Activated CD8-positive, alpha-beta memory T cell treated with anti-CD3 and anti-CD28 coated beads, Interleukin-2, amount 50 U/mL, for 1 hour (primary cell): ENCODE data around the gene TMEM213.

ENCODE experiments used
- DNase-seq: peaks from one replicate; pipeline ENCODE4 v3.0.0-alpha.2; 2020; ENCODE audit errors: extremely low read depth

Gene TMEM213

DNA sequence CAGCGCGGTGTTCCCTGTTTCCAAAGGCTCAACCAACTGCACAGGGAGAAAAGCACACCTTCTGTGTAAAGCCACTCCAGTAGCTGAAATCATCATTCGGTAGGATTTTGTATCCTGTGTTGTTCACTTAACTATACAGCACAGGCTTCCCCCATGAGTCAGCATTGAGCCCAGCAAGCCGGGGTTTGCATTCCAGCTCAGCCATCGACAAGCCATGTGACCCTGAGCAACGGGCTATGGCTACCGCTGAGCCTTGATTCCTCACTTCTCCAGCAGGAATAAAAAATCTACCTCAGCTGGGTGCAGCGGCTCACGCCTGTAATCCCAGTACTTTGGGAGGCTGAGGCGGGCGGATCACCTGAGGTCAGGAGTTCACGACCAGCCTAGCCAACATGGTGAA, 44.3 kb downstream of the TMEM213 start:
- no peak for DNase-seq

DNA sequence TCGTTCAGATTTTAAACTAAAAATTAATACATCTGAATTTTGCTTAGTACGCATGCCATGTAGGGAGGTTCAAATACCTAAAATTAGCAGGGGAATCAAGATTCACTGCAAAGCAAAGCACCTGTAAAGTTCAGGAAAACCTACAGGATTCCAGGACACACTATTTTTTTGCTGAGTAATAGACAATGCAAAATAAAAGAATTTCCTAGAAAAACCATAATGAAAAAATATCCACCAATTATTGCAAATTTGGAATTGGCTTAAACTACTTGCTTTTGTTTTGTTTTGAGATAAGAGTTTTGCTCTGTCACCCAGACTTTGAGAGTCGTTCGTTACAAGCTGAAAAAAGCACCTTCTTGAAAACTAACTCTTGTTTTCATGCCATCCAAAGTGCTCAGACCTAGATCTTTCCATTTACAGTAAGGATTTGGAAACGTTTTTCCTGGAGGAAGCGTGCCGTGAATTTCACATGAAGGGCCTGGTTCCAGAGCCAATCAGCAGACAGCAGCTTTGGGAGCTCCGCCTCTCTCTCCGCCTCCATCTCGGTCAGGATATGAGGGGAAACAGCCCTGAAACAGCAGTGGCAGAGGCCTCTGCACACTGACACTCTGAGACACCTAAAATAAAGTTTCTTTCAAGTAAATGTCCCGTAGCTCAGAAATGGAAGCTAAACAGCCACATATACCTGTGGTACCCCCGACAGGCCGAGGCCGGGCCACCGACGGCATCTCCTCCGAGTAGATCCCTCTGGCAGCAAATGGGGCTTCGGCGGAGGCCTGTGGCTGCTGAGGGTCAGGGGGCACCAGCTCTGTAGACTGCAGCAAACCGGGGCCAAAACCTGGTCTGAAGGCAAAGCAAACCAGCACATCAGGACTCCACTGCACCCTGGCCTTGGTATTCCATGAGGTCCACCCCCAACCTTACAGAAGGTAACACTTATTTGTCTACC, 46.1 kb downstream of the TMEM213 start:
- DNase-seq, result no peak

- DNase-seq, result no peak
These were observed 47.9 kb downstream of the TMEM213 start for GRCh38 chr7:138845711-138846110.

GRCh38 chr7:138848056-138848980, 50.5 kb downstream of the TMEM213 start:
- no peak for DNase-seq

GRCh38 chr7:138849701-138850100, 51.9 kb downstream of the TMEM213 start:
- no peak for DNase-seq

- DNase-seq, result no peak
These were observed 54.7 kb downstream of the TMEM213 start for GRCh38 chr7:138852469-138852868.

GRCh38 chr7:138853448-138853847, 55.7 kb downstream of the TMEM213 start:
- DNase-seq, result no peak

- no peak for DNase-seq
These were observed 56.4 kb downstream of the TMEM213 start for GRCh38 chr7:138854115-138854645.

DNA sequence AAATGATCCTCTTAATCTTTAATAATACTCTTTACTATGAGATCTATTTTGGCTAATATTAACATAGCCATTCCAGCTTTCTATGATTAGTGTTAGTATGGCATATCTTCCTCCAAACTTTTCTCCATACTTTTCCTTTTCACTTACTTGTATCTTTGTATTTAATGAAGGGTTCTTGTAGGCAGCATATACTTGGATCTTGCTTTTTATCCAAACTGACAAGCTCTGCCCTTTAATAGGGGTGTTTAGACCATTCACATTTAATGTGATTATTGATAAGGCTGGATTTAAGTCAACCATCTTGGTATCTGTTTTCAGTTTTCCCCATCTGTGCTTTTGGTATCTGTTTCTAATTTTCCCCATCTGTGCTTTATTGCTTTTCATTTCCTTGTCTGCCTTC, 59.9 kb downstream of the TMEM213 start:
- no peak for DNase-seq

GRCh38 chr7:138861051-138861450, 63.3 kb downstream of the TMEM213 start:
- no peak for DNase-seq

DNA sequence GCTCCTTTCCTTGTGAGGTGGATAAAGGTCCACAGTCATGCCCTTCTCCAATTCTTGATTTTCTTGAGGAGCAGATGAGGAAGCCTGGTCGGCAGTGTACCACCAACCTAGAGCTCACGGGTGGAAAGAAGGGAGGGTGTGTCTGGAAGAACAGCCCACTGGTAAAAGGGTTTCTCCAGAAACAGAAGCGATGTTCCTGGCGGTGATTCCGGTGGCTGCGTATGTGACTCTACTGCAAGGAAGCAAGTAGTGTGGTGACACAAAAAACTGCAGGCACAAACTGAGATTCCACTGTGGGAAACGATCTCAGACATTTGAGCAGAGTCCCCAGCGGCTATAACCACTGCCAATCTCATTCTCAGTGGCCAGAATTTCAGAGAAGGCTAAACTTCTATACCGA, 66.1 kb downstream of the TMEM213 start:
- DNase-seq, result no peak

- no peak for DNase-seq
These were observed 66.9 kb downstream of the TMEM213 start for GRCh38 chr7:138864667-138865066.

- peak; percentile 13 for DNase-seq
These were observed 68.0 kb downstream of the TMEM213 start for GRCh38 chr7:138865843-138866242.

DNA sequence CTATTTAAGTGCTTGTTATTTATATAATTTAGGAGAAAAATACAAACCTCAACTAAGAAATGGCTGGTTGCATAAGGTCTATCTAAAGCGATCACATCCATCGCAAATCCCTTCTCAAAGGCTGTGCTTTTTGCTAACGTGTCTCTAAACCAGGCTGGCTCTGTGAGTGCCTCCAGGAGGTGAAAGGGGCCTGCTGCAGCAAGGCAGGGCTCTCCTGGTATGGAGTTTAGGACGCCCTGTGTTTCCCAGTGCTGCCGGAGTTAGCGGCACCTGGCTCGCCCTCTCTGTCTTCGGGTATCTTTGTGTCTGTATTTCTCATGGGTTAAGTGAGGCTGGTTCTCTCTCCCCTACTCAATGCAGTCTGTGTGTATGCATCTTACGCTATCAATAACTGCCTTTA, 68.6 kb downstream of the TMEM213 start:
- no peak for DNase-seq

GRCh38 chr7:138867744-138868143, 70.0 kb downstream of the TMEM213 start:
- DNase-seq, result no peak

DNA sequence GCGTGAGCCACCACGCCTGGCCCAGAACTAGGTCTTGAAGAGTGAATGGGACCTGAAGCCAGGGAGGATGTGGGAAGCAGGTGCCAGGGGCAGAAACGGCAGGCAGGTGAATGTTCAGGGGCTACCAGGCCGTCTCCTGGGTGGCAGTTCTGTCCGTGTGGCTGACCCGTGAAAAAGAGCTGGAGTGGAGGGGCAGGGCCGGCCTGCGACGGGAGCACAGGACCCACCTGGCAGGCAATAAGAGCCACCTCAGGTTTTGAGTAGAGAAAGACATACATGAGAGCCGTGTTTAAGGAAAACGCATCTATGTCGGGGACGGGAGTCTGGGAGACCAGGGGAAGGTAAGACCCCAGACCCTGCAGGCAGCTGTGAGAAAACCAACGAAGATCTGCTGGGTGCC, 70.9 kb downstream of the TMEM213 start:
- no peak for DNase-seq

DNA sequence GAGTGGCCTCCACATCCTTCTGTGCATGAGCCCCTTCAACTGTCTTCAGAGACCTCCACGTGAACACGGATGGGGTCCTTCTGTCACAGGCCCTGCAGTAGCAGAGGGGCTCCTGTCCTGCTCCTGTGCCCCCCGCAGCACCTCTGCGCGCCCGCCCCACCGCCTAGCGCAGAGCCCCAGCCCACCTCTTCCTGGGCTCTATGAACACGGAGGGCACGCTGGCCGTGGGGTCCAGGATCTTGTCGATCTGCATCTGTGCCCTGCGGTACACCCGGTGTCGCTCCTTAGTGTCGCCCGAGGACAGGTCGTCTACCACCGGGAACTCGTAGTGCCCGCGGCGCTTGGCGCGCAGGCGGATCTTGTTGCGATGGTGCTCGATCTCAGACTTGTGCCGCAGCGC, 71.6 kb downstream of the TMEM213 start:
- DNase-seq, result no peak

DNA sequence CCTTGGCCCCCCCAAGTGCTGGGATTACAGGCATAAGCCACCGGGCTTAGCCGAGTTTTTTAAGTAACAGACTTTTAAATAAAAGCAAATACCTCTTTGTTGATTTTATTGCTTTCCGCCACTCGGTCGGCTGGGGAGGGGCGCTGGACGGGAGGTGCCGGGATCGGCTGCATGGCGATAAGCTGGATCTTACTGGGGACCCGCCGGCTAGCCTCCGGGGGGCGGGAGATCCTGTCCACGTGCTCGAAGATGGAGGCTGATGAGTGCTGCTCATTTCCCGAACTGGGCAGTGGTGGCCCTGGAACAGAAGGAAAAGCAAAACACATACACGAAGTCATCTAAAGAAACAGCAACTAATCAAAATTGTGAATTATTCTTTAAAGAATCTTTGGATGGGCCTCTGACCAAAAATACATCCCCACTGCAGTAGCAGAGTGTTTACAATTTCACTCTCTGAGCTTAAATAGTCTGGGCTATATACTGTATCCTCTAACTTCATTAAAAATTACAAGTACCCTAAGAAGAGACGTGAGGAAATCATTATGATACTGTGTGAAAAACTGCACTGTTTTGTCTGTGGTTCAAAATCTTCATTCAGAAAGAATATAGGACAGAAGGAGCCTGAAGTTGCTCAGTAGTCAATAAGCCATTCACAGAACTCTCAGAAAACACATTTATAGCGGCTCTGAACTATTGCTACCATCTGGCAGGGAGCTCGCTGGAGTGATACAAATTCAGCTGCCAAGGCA, 73.4 kb downstream of the TMEM213 start:
- no peak for DNase-seq

GRCh38 chr7:138871814-138872090, 74.0 kb downstream of the TMEM213 start:
- no peak for DNase-seq

- DNase-seq, result no peak
These were observed 74.8 kb downstream of the TMEM213 start for GRCh38 chr7:138872576-138872975.

- DNase-seq, result no peak
These were observed 75.6 kb downstream of the TMEM213 start for GRCh38 chr7:138873220-138873892.
